Thyroid gland (tissue), 4 donors: ENCODE measurements around the gene P2RY2.

Experiments used
- POLR2A ChIP-seq, 2 donors: fragments of 450-650 bp; IDR thresholded peaks; one replicate each; pipeline ENCODE4 v1.6.1; 2017; ENCODE audit warnings: antibody characterized with exemption in 2 of 2, mild to moderate bottlenecking in 2 of 2, moderate library complexity in 1 of 2
- TF ChIP-seq, protein P1 (sequence below), 6 experiments: fragments of 200-600 bp in 3 of 6; fragments of 450-650 bp in 3 of 6; sonication (generic) in 3 of 6; IDR thresholded peaks; one replicate each; pipeline ENCODE4 v1.5.1; 2016 to 2019; ENCODE audit warnings: antibody characterized with exemption in 6 of 6, mild to moderate bottlenecking in 2 of 6, inconsistent platforms in 1 of 6, moderate library complexity in 1 of 6

DNA sequence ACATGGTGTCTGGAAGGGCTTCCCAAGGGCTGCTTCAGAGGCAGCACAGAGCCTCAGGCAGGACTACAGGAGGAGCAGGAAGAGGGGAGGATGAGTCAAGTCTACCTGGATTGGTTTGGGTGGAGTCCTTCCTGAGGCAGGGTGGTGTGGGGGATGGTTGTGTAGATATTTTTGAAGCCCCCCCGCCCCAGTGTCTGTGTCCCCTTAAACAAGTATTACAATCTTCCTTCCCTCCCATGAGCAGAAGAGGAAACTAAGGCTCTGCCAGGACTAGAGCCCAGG lies 41.3 kb upstream of the P2RY2 start:
- no peak for TF ChIP-seq POLR2A (IDR thresholded peaks at IDR 0.05)
- TF ChIP-seq, protein P1, sequence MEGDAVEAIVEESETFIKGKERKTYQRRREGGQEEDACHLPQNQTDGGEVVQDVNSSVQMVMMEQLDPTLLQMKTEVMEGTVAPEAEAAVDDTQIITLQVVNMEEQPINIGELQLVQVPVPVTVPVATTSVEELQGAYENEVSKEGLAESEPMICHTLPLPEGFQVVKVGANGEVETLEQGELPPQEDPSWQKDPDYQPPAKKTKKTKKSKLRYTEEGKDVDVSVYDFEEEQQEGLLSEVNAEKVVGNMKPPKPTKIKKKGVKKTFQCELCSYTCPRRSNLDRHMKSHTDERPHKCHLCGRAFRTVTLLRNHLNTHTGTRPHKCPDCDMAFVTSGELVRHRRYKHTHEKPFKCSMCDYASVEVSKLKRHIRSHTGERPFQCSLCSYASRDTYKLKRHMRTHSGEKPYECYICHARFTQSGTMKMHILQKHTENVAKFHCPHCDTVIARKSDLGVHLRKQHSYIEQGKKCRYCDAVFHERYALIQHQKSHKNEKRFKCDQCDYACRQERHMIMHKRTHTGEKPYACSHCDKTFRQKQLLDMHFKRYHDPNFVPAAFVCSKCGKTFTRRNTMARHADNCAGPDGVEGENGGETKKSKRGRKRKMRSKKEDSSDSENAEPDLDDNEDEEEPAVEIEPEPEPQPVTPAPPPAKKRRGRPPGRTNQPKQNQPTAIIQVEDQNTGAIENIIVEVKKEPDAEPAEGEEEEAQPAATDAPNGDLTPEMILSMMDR (IDR thresholded peaks at IDR 0.05): no peak
